Measurements from ENCODE around the gene LAMA3. TPM values are rescaled to one million over a fixed set of nuclear protein-coding genes. Genes with fewer than 3 reads are reported as not detected.

Gene LAMA3
- total RNA-seq, 1 donor from 2014 or later = 2.8 TPM

- DNase-seq (ENCODE audit: low read depth) = no peak
Observed at GRCh38 chr18:23871410-23871809, 182.2 kb downstream of the LAMA3 start.

- DNase-seq (ENCODE audit: low read depth) = no peak
Observed at GRCh38 chr18:23872701-23873550, 183.7 kb downstream of the LAMA3 start.

- no peak for DNase-seq (ENCODE audit: low read depth)
Observed at GRCh38 chr18:23875966-23876895, 187.0 kb downstream of the LAMA3 start.

DNA sequence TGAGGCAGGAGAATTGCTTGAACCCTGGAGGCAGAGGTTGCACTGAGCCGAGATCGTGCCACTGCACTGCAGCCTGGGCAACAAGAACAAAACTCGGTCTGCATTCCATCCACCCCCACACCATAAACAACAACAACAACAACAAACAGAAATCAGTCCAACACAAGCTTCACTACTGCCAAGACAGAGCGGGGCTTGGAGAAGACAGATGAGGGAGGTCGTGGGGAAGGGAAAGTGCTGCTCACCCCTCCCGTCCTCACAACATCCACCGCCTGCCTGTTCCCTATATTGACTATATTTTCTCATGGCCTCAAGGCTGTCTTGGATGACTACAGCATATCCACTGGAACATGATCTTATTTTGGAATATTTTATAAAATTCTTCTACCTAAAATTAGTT is 187.7 kb downstream of the LAMA3 start:
- DNase-seq (ENCODE audit: low read depth) = no peak

DNA sequence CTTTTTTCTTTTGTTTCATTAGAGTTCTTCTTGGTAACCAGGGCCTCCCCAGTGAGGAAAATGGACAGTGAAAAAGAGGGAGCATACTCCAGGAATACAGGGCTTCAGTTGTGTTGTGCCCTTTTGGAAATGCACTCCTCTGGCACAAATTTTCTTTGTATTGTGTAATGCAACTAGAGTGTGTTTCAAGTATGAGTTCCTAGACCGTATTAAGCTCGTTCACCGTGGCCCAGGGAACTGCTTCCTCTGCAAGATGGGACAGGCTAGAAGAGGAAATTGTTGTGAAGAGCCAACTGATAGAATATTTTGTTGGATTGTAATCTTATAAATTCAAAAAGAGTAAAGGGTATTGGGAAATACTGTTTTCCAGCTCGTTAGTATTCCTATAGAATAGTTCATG is 188.1 kb downstream of the LAMA3 start:
- DNase-seq (ENCODE audit: low read depth) = no peak

- no peak for DNase-seq (ENCODE audit: low read depth)
Observed at GRCh38 chr18:23878336-23878900, 189.2 kb downstream of the LAMA3 start.

DNA sequence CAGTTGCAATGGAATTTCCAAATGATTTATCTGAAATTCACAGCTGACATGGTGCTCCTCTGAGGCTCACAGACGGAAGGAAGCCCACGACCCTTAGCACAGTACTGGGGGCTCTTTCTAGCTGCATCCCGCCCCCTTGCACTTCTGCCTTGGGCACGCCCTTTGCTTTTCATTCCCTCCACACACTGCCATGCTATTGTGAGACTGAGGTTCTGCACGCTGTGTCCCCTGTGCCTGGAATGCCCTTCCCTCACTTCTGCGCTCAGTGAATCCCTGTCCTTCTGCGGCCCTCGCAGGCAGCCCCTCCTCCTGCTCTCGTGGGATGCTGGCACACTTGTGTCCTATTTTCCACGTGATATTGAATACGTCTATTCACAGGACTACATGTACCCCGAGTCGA is 189.9 kb downstream of the LAMA3 start:
- no peak for DNase-seq (ENCODE audit: low read depth)

- DNase-seq (ENCODE audit: low read depth) = no peak
Observed at GRCh38 chr18:23879544-23879943, 190.3 kb downstream of the LAMA3 start.

- DNase-seq (ENCODE audit: low read depth) = no peak
Observed at GRCh38 chr18:23879966-23880565, 190.8 kb downstream of the LAMA3 start.

DNA sequence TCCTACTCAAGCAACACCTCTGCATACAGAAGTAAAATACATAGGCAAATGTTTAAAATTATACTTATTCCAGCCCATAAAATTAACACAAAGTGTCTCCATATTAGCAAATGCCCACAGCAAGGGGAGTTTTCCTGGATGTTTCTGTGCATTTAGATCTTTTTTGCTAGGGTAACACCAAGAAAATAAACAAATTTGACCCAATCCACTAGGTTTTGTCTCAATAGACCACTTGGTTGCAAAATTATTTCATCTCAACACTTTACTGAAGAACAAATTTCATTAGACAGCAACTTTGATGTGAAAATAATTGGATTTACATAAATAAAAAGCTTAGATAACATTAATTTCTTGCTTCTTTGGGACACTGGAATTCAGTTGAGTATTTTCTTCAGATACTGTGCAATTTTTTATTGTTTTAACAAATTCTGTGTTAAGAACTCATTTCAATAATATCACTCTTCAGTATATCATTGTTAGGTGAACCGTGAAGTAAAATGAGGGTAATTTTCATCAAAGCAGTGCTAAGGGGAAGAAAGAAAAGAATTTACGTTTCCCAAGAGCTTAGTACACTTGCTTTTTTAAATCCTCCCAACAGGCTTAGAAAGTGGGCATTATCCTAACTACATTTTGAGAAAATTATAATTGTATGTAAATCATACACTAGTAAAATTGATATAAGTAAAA is 191.8 kb downstream of the LAMA3 start:
- DNase-seq (ENCODE audit: low read depth) = no peak

GRCh38 chr18:23881778-23882177 is 192.5 kb downstream of the LAMA3 start:
- DNase-seq (ENCODE audit: low read depth) = no peak

- DNase-seq (ENCODE audit: low read depth) = no peak
Observed at GRCh38 chr18:23882616-23883276, 193.5 kb downstream of the LAMA3 start.

GRCh38 chr18:23883277-23883790 is 194.1 kb downstream of the LAMA3 start:
- no peak for DNase-seq (ENCODE audit: low read depth)

GRCh38 chr18:23884681-23885375 is 195.6 kb downstream of the LAMA3 start:
- no peak for DNase-seq (ENCODE audit: low read depth)

DNA sequence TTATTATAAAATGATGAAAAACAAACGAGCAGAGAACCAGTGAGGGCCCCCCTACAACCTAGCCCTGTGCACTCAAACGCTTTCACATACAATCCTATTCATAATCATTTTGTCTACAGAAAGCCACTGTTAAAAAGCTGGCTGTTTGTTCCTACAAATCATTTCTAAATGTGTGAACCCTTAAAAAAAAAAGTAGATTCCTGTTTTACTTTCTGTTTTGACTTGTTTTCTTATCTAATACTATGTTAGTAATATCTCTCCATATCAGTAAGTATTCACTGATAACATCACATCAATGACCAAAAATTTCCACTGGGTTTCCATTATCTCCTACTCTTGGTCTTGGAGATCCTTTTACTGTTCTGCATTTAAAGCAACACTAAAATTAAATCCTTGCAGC is 196.5 kb downstream of the LAMA3 start:
- no peak for DNase-seq (ENCODE audit: low read depth)

GRCh38 chr18:23887035-23887434 is 197.8 kb downstream of the LAMA3 start:
- DNase-seq (ENCODE audit: low read depth) = no peak

GRCh38 chr18:23887493-23887892 is 198.2 kb downstream of the LAMA3 start:
- DNase-seq (ENCODE audit: low read depth) = no peak

DNA sequence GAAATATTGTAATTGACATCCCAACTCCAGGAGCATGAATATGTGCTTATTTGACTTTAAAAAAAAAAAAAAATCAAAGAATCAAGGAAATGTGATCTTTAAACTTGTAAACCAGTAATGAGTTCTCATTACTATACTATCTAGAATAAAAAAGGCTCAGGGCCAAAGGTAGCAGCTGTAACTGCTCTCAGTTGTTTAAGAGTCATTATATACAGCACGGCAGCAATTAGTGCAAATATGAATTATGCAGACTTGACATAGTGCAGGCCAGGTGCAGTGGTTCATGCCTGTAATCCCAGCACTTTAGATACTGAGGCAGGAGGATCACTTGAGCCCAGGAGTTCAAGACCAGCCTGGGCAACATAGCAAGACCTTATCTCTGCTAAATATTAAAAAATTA is 199.6 kb downstream of the LAMA3 start:
- DNase-seq (ENCODE audit: low read depth) = no peak

DNA sequence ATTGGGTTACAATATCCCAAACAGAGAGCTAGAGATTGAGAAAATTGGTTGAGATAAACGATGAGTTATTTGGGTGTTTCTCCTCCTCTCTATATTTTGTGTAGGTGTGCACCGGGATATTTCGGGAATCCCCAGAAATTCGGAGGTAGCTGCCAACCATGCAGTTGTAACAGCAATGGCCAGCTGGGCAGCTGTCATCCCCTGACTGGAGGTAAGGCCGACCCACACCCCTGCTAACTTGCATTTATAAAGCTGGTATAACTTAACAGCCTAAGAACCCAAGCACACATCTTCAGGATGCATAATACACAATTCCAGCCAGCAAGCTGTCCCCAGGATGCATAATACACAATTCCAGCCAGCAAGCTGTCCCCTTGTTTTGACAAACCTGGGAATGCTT is 200.7 kb downstream of the LAMA3 start:
- DNase-seq (ENCODE audit: low read depth) = no peak
